A673 (cell line): ENCODE results near the gene PSTPIP2. TPM values are rescaled to one million over a fixed set of nuclear protein-coding genes. Genes with fewer than 3 reads are reported as not detected.

Experiments
- BruUV-seq: library from RNA; stranded (reverse); fragments of 400-500 nt; replicated peaks from 2 replicates; lab custom pipeline; 2021; lab: Mats Ljungman, UMichigan
- CTCF ChIA-PET: fragments of 300-600 bp; sonication (Branson Sonifier 250); formaldehyde crosslinking; loops from one replicate; lab custom pipeline; 2022; ENCODE audit warnings: antibody characterized with exemption; lab: Charles Lee
- POLR2A ChIA-PET: fragments of 300-600 bp; sonication (Branson Sonifier 250); formaldehyde crosslinking; loops from one replicate; lab custom pipeline; 2022; ENCODE audit warnings: antibody characterized with exemption; ENCODE audit not compliant: low non-redundant PET; lab: Charles Lee
- DNase-seq: peaks from one replicate; pipeline ENCODE4 v3.0.0-alpha.2; 2015; ENCODE audit warnings: low spot score
- H3K27ac ChIP-seq: fragments of 200-600 bp; sonication (generic); 2 replicates; pipeline ENCODE4 v1.5.1; 2016; ENCODE audit warnings: mixed run types, low read depth, mild to moderate bottlenecking, mixed read lengths, antibody characterized with exemption, low read length; ENCODE audit not compliant: poor library complexity, severe bottlenecking
- H3K27me3 ChIP-seq: fragments of 200-600 bp; sonication (generic); replicated peaks from 2 replicates; pipeline ENCODE4 v1.6.1; 2017; ENCODE audit warnings: mixed run types, low read depth, mild to moderate bottlenecking, mixed read lengths, antibody characterized with exemption, low read length; ENCODE audit not compliant: insufficient read depth, poor library complexity
- H3K36me3 ChIP-seq: fragments of 200-600 bp; sonication (generic); 2 replicates; pipeline ENCODE4 v1.6.1; 2016; ENCODE audit warnings: mixed run types, mild to moderate bottlenecking, mixed read lengths, antibody characterized with exemption, low read length; ENCODE audit not compliant: insufficient read depth, poor library complexity, severe bottlenecking
- H3K4me1 ChIP-seq: fragments of 200-600 bp; sonication (generic); 2 replicates; pipeline ENCODE4 v1.6.1; 2017; ENCODE audit warnings: mixed run types, mild to moderate bottlenecking, mixed read lengths, antibody characterized with exemption, low read length; ENCODE audit not compliant: insufficient read depth, poor library complexity, severe bottlenecking
- H3K4me3 ChIP-seq: fragments of 200-600 bp; sonication (generic); 2 replicates; pipeline ENCODE4 v1.5.1; 2016; ENCODE audit warnings: low read depth, mixed run types, mild to moderate bottlenecking, mixed read lengths, low read length; ENCODE audit not compliant: poor library complexity, severe bottlenecking
- H3K9me3 ChIP-seq: fragments of 200-600 bp; sonication (generic); 2 replicates; pipeline ENCODE4 v1.6.1; 2016; ENCODE audit warnings: mixed run types, low read depth, mild to moderate bottlenecking, mixed read lengths, antibody characterized with exemption, low read length; ENCODE audit not compliant: poor library complexity, severe bottlenecking
- EZH2 ChIP-seq: fragments of 200-600 bp; sonication (generic); IDR thresholded peaks from 2 replicates; pipeline ENCODE4 v1.6.1; 2017; ENCODE audit warnings: borderline replicate concordance, low read depth, mild to moderate bottlenecking, mixed read lengths, antibody characterized with exemption, low read length; ENCODE audit not compliant: poor library complexity, severe bottlenecking
- intact Hi-C: fragments of 100-400 bp; cut with micrococcal nuclease; formaldehyde crosslinking; loops from one replicate; pipeline ENCODE4 v1.10.0; 2022; ENCODE audit not compliant: unreplicated experiment
- total RNA-seq: library from RNA; stranded (reverse); gene quantifications from 2 replicates; pipeline ENCODE4 v1.2.3, GENCODE V29; 2021
- TF ChIP-seq, protein P1 (sequence below): fragments of 300-800, 200-600 bp; sonication (generic); conservative IDR thresholded peaks from 2 replicates; pipeline ENCODE4 v1.5.1; 2017; ENCODE audit warnings: low read depth, mild to moderate bottlenecking, antibody characterized with exemption, low read length, moderate library complexity, mixed read lengths

PSTPIP2 gene
- total RNA-seq, 1 experiment from 2014 or later = 5.7 TPM

DNA sequence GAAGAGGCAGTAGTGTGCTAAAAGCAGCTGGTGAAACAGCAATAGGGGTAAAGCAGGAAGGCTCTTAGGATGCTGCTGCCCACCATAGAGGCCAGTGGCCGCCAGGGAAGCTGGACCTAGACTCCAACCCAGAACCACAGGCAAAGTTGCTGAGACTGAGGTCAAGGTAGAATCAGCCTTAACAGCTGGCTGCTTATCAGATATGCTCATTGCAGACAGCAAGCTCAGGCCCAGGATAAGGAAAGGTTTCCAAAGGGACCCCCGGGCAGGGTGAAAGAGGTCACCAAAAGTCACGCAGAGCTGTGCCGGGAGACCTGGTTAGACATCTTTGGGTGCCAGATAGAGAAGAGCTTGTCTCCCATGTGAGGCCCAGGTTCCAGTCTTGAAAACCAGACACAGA lies 62.0 kb downstream of the PSTPIP2 start:
- no peak overlapping the region for H3K27ac ChIP-seq
- no peaks in the 10 kb centered on the region for H3K9me3 ChIP-seq
- H3K27me3 ChIP-seq = no peaks in the 10 kb centered on the region
- no peaks in the 10 kb centered on the region for H3K36me3 ChIP-seq
- no peak overlapping the region for H3K4me3 ChIP-seq
- POLR2A ChIA-PET = no interaction called here
- H3K4me1 ChIP-seq = no peaks in the 10 kb centered on the region
- DNase-seq = no peak
- intact Hi-C loops = no loop called here
- CTCF ChIA-PET = interaction anchor here (0.5 kb wide), 1 partner anchor 8 kb away, joined by 4 read pairs; no protein-coding TSS in a partner anchor
- no TSS peak for BruUV-seq
- TF ChIP-seq, protein P1, sequence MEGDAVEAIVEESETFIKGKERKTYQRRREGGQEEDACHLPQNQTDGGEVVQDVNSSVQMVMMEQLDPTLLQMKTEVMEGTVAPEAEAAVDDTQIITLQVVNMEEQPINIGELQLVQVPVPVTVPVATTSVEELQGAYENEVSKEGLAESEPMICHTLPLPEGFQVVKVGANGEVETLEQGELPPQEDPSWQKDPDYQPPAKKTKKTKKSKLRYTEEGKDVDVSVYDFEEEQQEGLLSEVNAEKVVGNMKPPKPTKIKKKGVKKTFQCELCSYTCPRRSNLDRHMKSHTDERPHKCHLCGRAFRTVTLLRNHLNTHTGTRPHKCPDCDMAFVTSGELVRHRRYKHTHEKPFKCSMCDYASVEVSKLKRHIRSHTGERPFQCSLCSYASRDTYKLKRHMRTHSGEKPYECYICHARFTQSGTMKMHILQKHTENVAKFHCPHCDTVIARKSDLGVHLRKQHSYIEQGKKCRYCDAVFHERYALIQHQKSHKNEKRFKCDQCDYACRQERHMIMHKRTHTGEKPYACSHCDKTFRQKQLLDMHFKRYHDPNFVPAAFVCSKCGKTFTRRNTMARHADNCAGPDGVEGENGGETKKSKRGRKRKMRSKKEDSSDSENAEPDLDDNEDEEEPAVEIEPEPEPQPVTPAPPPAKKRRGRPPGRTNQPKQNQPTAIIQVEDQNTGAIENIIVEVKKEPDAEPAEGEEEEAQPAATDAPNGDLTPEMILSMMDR = no peak
- no peak for TF ChIP-seq EZH2

DNA sequence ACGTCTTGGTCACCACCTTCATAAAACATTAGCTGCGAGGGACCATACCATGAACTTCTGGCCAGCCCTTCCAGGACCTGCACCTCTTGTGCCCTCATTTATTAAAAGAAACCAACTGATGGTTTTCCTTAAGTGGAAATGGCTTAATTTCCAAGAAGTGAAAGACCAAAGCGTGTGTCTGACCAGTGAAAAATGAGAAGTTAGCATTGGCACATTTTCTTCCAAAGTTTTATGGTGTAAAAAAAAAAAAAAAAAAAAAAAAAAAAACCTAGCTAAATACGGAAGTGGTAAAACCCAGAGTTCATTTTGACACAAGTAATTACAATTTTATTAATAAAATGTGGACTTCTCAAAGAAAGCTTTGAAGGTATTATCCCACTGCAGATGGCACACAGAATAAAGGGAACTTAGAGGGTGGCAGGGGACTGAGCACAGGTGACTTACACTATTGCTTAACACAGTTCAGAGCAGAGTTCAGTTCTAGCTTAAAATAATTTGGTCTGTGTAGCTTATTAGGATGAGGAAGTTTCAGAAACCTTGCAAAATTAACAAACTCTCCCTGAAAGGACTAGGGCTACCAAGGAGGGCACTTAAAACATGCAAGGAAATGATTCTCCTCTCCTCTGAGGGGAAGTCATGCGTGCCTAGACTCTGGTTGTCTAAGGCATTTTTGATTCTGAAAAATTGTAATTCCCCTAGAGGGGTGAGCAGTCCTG lies 62.8 kb downstream of the PSTPIP2 start:
- ChIA-PET POLR2A (interaction anchor here (0.6 kb wide), 1 partner anchor 311 kb away, joined by 9 read pairs; no protein-coding TSS in a partner anchor), CTCF (interaction anchor here (0.5 kb wide), 1 partner anchor 9 kb away, joined by 4 read pairs; no protein-coding TSS in a partner anchor)
- H3K9me3 ChIP-seq = no peaks in the 10 kb centered on the region
- no peak for TF ChIP-seq EZH2
- TF ChIP-seq, protein P1 = no peak
- BruUV-seq = no TSS peak
- no peak overlapping the region for H3K27ac ChIP-seq
- intact Hi-C loops = no loop called here
- no peaks in the 10 kb centered on the region for H3K36me3 ChIP-seq
- H3K27me3 ChIP-seq = no peaks in the 10 kb centered on the region
- no peaks in the 10 kb centered on the region for H3K4me1 ChIP-seq
- H3K4me3 ChIP-seq = no peak overlapping the region
- no peak for DNase-seq

DNA sequence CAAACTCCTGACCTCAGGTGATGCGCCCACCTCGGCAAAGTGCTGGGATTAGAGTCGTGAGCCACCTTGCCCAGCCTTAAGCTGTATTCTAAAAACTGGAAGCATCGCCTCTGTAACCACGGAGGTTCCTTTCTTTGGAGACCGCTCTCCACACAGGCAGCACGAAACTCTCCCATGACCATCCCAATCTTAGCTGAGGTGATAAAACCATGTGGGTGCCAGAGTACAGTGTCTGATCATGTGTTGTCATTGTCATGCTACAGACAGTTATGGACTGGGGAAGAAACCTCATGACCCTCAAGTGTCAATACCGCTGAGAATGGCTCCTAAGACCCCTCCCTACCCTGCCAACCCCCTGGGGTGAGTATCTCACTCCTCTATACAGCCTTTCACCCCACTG lies 63.5 kb downstream of the PSTPIP2 start:
- ChIA-PET POLR2A (no interaction called here), CTCF (no interaction called here)
- Histone ChIP-seq H3K27me3 (no peaks in the 10 kb centered on the region), H3K9me3 (no peaks in the 10 kb centered on the region), H3K36me3 (no peaks in the 10 kb centered on the region), H3K27ac (no peak overlapping the region), H3K4me1 (no peaks in the 10 kb centered on the region), H3K4me3 (no peak overlapping the region)
- DNase-seq = no peak
- BruUV-seq = no TSS peak
- no peak for TF ChIP-seq EZH2
- TF ChIP-seq, protein P1 = no peak
- intact Hi-C loops = no loop called here
